Measurements from ENCODE around the gene COL4A1.
A peak's percentile ranks its signal among the peaks of the same experiment; 100 is the strongest.

The COL4A1 gene

GRCh38 chr13:110306340-110306959 is 507 bp downstream of the COL4A1 start:
- TF ChIP-seq ZBTB7A (IDR thresholded peaks at IDR 0.05; ENCODE audit: low read depth) (peak; percentile 28; the same call in 1 of the 2 replicates), CREB1 (IDR thresholded peaks at IDR 0.05; ENCODE audit: low read depth) (no peak)

GRCh38 chr13:110305949-110306339 is 1.0 kb downstream of the COL4A1 start:
- TF ChIP-seq FOXM1 (IDR thresholded peaks at IDR 0.05; ENCODE audit: borderline replicate concordance, low read depth) (no peak), REST (IDR thresholded peaks at IDR 0.05; ENCODE audit: low read depth) (no peak), NFIC (IDR thresholded peaks at IDR 0.05) (no peak), TEAD4 (IDR thresholded peaks at IDR 0.05) (no peak)

- TF ChIP-seq TCF12 (IDR thresholded peaks at IDR 0.05; ENCODE audit: low read depth) = no peak
- TF ChIP-seq TAF1 (IDR thresholded peaks at IDR 0.05; ENCODE audit: low read depth) = no peak
- no peak for TF ChIP-seq FOXM1 (IDR thresholded peaks at IDR 0.05; ENCODE audit: borderline replicate concordance, low read depth)
- TF ChIP-seq TEAD4 (IDR thresholded peaks at IDR 0.05) = no peak
Observed at GRCh38 chr13:110305544-110305943, 1.4 kb downstream of the COL4A1 start.

- TF ChIP-seq CREB1 (IDR thresholded peaks at IDR 0.05; ENCODE audit: low read depth) = no peak
- TF ChIP-seq FOXM1 (IDR thresholded peaks at IDR 0.05; ENCODE audit: borderline replicate concordance, low read depth) = no peak
- TF ChIP-seq USF1 (IDR thresholded peaks at IDR 0.05) = no peak
- TF ChIP-seq REST (IDR thresholded peaks at IDR 0.05; ENCODE audit: low read depth) = no peak
- no peak for TF ChIP-seq RAD21 (IDR thresholded peaks at IDR 0.05; ENCODE audit: low read depth)
- TF ChIP-seq NFIC (IDR thresholded peaks at IDR 0.05) = no peak
- no peak for TF ChIP-seq ZBTB7A (IDR thresholded peaks at IDR 0.05; ENCODE audit: low read depth)
- no peak for TF ChIP-seq EP300 (IDR thresholded peaks at IDR 0.05; ENCODE audit: borderline replicate concordance)
- no peak for TF ChIP-seq MAX (IDR thresholded peaks at IDR 0.05)
- TF ChIP-seq TEAD4 (IDR thresholded peaks at IDR 0.05) = no peak
Observed at GRCh38 chr13:110305001-110305400, 2.0 kb downstream of the COL4A1 start.

GRCh38 chr13:110304256-110304655 is 2.7 kb downstream of the COL4A1 start:
- TF ChIP-seq TAF1 (IDR thresholded peaks at IDR 0.05; ENCODE audit: low read depth) (no peak), RAD21 (IDR thresholded peaks at IDR 0.05; ENCODE audit: low read depth) (no peak), TCF12 (IDR thresholded peaks at IDR 0.05; ENCODE audit: low read depth) (no peak), YY1 (IDR thresholded peaks at IDR 0.05; ENCODE audit: low read depth) (no peak), CEBPB (IDR thresholded peaks at IDR 0.05) (no peak)

GRCh38 chr13:110303644-110304043 is 3.3 kb downstream of the COL4A1 start:
- TF ChIP-seq RAD21 (IDR thresholded peaks at IDR 0.05; ENCODE audit: low read depth) = no peak
- no peak for TF ChIP-seq NFIC (IDR thresholded peaks at IDR 0.05)

- TF ChIP-seq ZBTB7A (IDR thresholded peaks at IDR 0.05; ENCODE audit: low read depth) (no peak), MAX (IDR thresholded peaks at IDR 0.05) (no peak), RAD21 (IDR thresholded peaks at IDR 0.05; ENCODE audit: low read depth) (no peak), TEAD4 (IDR thresholded peaks at IDR 0.05) (no peak), EP300 (IDR thresholded peaks at IDR 0.05; ENCODE audit: borderline replicate concordance) (no peak), CREB1 (IDR thresholded peaks at IDR 0.05; ENCODE audit: low read depth) (no peak), TCF12 (IDR thresholded peaks at IDR 0.05; ENCODE audit: low read depth) (no peak), FOXM1 (IDR thresholded peaks at IDR 0.05; ENCODE audit: borderline replicate concordance, low read depth) (no peak), NFIC (IDR thresholded peaks at IDR 0.05) (no peak), TAF1 (IDR thresholded peaks at IDR 0.05; ENCODE audit: low read depth) (no peak), REST (IDR thresholded peaks at IDR 0.05; ENCODE audit: low read depth) (no peak), CEBPB (IDR thresholded peaks at IDR 0.05) (no peak), YY1 (IDR thresholded peaks at IDR 0.05; ENCODE audit: low read depth) (no peak), USF1 (IDR thresholded peaks at IDR 0.05) (no peak), EGR1 (IDR thresholded peaks at IDR 0.05) (no peak)
Observed at GRCh38 chr13:110302997-110303396, 4.0 kb downstream of the COL4A1 start.

All from Ishikawa (cell line).